Tibial nerve (tissue), 4 donors: ENCODE data around the gene MEGF10.

Source experiments
- EP300 ChIP-seq, 2 donors: sonication (generic); formaldehyde crosslinking; IDR thresholded peaks; one replicate each; pipeline ENCODE4 v1.6.1; 2017; ENCODE audit warnings: antibody characterized with exemption in 2 of 2, mild to moderate bottlenecking in 1 of 2
- POLR2A ChIP-seq, 2 donors: fragments of 450-650 bp; IDR thresholded peaks; one replicate each; pipeline ENCODE4 v1.6.1; 2017; ENCODE audit warnings: antibody characterized with exemption in 2 of 2, mild to moderate bottlenecking in 2 of 2, moderate library complexity in 2 of 2
- TF ChIP-seq, protein P1 (sequence below), 5 experiments: fragments of 200-600 bp in 3 of 5; fragments of 450-650 bp in 2 of 5; sonication (generic) in 3 of 5; IDR thresholded peaks; one replicate each; pipeline ENCODE4 v1.5.1; 2016 to 2019; ENCODE audit warnings: antibody characterized with exemption in 5 of 5, mild to moderate bottlenecking in 3 of 5, moderate library complexity in 2 of 5

GRCh38 chr5:127294829-127295228, 4.2 kb downstream of the MEGF10 start:
- TF ChIP-seq, protein P1, sequence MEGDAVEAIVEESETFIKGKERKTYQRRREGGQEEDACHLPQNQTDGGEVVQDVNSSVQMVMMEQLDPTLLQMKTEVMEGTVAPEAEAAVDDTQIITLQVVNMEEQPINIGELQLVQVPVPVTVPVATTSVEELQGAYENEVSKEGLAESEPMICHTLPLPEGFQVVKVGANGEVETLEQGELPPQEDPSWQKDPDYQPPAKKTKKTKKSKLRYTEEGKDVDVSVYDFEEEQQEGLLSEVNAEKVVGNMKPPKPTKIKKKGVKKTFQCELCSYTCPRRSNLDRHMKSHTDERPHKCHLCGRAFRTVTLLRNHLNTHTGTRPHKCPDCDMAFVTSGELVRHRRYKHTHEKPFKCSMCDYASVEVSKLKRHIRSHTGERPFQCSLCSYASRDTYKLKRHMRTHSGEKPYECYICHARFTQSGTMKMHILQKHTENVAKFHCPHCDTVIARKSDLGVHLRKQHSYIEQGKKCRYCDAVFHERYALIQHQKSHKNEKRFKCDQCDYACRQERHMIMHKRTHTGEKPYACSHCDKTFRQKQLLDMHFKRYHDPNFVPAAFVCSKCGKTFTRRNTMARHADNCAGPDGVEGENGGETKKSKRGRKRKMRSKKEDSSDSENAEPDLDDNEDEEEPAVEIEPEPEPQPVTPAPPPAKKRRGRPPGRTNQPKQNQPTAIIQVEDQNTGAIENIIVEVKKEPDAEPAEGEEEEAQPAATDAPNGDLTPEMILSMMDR (IDR thresholded peaks at IDR 0.05): no peak
- no peak for TF ChIP-seq POLR2A (IDR thresholded peaks at IDR 0.05)
- no peak for TF ChIP-seq EP300 (IDR thresholded peaks at IDR 0.05)
